OCI-LY3 (cell line): ENCODE data around the gene ESYT2.

Experiments used
- H2AFZ ChIP-seq: fragments of 200-600, 300-600 bp; shearing (Covaris generic); 2 replicates; pipeline ENCODE4 v1.6.0; 2014; ENCODE audit warnings: antibody characterized with exemption, low read depth, low read length
- H3K27ac ChIP-seq: fragments of 200-600, 300-600 bp; sonication (generic); 2 replicates; pipeline ENCODE4 v1.5.1; 2014; ENCODE audit warnings: mild to moderate bottlenecking, low read length, moderate library complexity, mixed read lengths
- H3K27me3 ChIP-seq: fragments of 200-600, 300-600 bp; sonication (generic); 2 replicates; pipeline ENCODE4 v1.6.1; 2014; ENCODE audit warnings: low read depth, low read length, mixed read lengths
- H3K36me3 ChIP-seq: fragments of 200-600, 300-600 bp; sonication (generic); replicated peaks from 2 replicates; pipeline ENCODE3; 2014; ENCODE audit warnings: low read depth, low read length, mixed read lengths
- H3K4me1 ChIP-seq: fragments of 300-600, 200-600 bp; sonication (generic); 2 replicates; pipeline ENCODE4 v1.6.1; 2014; ENCODE audit warnings: low read length, mixed read lengths
- H3K4me2 ChIP-seq: fragments of 200-600, 300-600 bp; sonication (generic); 2 replicates; pipeline ENCODE4 v1.6.1; 2014; ENCODE audit warnings: low read length, mixed read lengths
- H3K4me3 ChIP-seq: fragments of 300-600, 200-600 bp; sonication (generic); 2 replicates; pipeline ENCODE4 v1.5.1; 2014; ENCODE audit warnings: antibody characterized with exemption, mild to moderate bottlenecking, low read length, moderate library complexity
- H3K79me2 ChIP-seq: fragments of 300-600, 200-600 bp; shearing (Covaris generic); 2 replicates; pipeline ENCODE4 v1.6.1; 2014; ENCODE audit warnings: mild to moderate bottlenecking, low read length, mixed read lengths
- H3K9ac ChIP-seq: fragments of 300-600, 200-600 bp; shearing (Covaris generic); 2 replicates; pipeline ENCODE4 v1.6.0; 2014; ENCODE audit warnings: mild to moderate bottlenecking, low read length, moderate library complexity
- H3K9me3 ChIP-seq: fragments of 200-600, 300-600 bp; shearing (Covaris generic); 2 replicates; pipeline ENCODE4 v1.6.1; 2014; ENCODE audit warnings: low read length, mixed read lengths; ENCODE audit not compliant: insufficient read depth
- H4K20me1 ChIP-seq: fragments of 200-600, 300-600 bp; sonication (generic); 2 replicates; pipeline ENCODE4 v1.6.1; 2016; ENCODE audit warnings: low read length, mixed read lengths; ENCODE audit not compliant: insufficient read depth
- CTCF ChIP-seq: fragments of 200-600, 300-600 bp; sonication (generic); IDR thresholded peaks from 2 replicates; pipeline ENCODE4 v1.5.1; 2014; ENCODE audit warnings: antibody characterized with exemption, low read length, low read depth
- EZH2phosphoT487 ChIP-seq: fragments of 200-600 bp; shearing (Covaris generic); IDR thresholded peaks from 2 replicates; pipeline ENCODE4 v1.6.1; 2018; ENCODE audit warnings: antibody characterized with exemption, mixed run types, low read depth

The ESYT2 gene

GRCh38 chr7:158725506-158725800 lies 103.9 kb downstream of the ESYT2 start:
- H3K79me2 ChIP-seq, result no peaks in the 10 kb centered on the region

GRCh38 chr7:158724658-158725505 lies 104.4 kb downstream of the ESYT2 start:
- no peak overlapping the region for H2AFZ ChIP-seq
- peaks cover under 1% of the 10 kb centered on the region for H3K36me3 ChIP-seq
- TF ChIP-seq CTCF (no peak), EZH2phosphoT487 (no peak)
- H4K20me1 ChIP-seq, result no peaks in the 10 kb centered on the region
- no peaks in the 10 kb centered on the region for H3K27me3 ChIP-seq
- no peaks in the 10 kb centered on the region for H3K9me3 ChIP-seq
- H3K4me1 ChIP-seq, result no peaks in the 10 kb centered on the region
- H3K9ac ChIP-seq, result no peak overlapping the region
- H3K4me2 ChIP-seq, result no peak overlapping the region
- no peak overlapping the region for H3K27ac ChIP-seq
- H3K4me3 ChIP-seq, result no peak overlapping the region
- H3K79me2 ChIP-seq, result no peaks in the 10 kb centered on the region

More at GRCh38 chr7:158725506-158725800, 103.9 kb downstream of the ESYT2 start:
- Histone ChIP-seq H3K4me1 (no peaks in the 10 kb centered on the region), H2AFZ (no peak overlapping the region), H3K27me3 (no peaks in the 10 kb centered on the region), H3K9ac (no peak overlapping the region), H3K36me3 (peaks cover 6% of the 10 kb centered on the region), H3K27ac (no peak overlapping the region), H3K4me2 (no peak overlapping the region), H4K20me1 (no peaks in the 10 kb centered on the region), H3K4me3 (no peak overlapping the region), H3K9me3 (no peaks in the 10 kb centered on the region)
- no peak for TF ChIP-seq CTCF
- TF ChIP-seq EZH2phosphoT487, result no peak

- Histone ChIP-seq H3K36me3 (no peaks in the 10 kb centered on the region), H3K4me3 (no peak overlapping the region), H3K4me2 (no peak overlapping the region), H3K27me3 (no peaks in the 10 kb centered on the region), H3K4me1 (no peaks in the 10 kb centered on the region), H3K9me3 (no peaks in the 10 kb centered on the region), H4K20me1 (no peaks in the 10 kb centered on the region), H3K9ac (no peak overlapping the region), H3K27ac (no peak overlapping the region), H3K79me2 (no peaks in the 10 kb centered on the region), H2AFZ (no peak overlapping the region)
- TF ChIP-seq EZH2phosphoT487 (no peak), CTCF (no peak)
Observed at GRCh38 chr7:158723714-158724385, 105.5 kb downstream of the ESYT2 start.

- TF ChIP-seq EZH2phosphoT487 (no peak), CTCF (no peak)
- no peak overlapping the region for H3K27ac ChIP-seq
- no peaks in the 10 kb centered on the region for H3K79me2 ChIP-seq
- H3K4me1 ChIP-seq, result no peaks in the 10 kb centered on the region
- H3K27me3 ChIP-seq, result no peaks in the 10 kb centered on the region
- no peak overlapping the region for H3K4me2 ChIP-seq
- H3K9me3 ChIP-seq, result no peaks in the 10 kb centered on the region
- H2AFZ ChIP-seq, result no peak overlapping the region
- H3K4me3 ChIP-seq, result no peak overlapping the region
- H3K9ac ChIP-seq, result no peak overlapping the region
- H3K36me3 ChIP-seq, result no peaks in the 10 kb centered on the region
- no peaks in the 10 kb centered on the region for H4K20me1 ChIP-seq
Observed at GRCh38 chr7:158723266-158723665, 106.0 kb downstream of the ESYT2 start.
